HEK293T (cell line): Measurements from ENCODE around the gene STAB2.

Source experiments
- CTCF ChIA-PET: fragments of 350-600 bp; formaldehyde crosslinking; extraction: SDS; loops from one replicate; lab custom pipeline; 2021; ENCODE audit warnings: antibody characterized with exemption, inconsistent platforms; lab: Yijun Ruan, JAX
- POLR2A ChIA-PET: fragments of 350-600 bp; formaldehyde crosslinking; extraction: SDS; loops from one replicate; lab custom pipeline; 2020; ENCODE audit warnings: antibody characterized with exemption, inconsistent platforms; lab: Yijun Ruan, JAX
- DNase-seq: peaks from one replicate; pipeline ENCODE4 v3.0.0; 2012; ENCODE audit warnings: mixed read lengths; ENCODE audit errors: extremely low spot score
- ARNT ChIP-seq: fragments of 450-650 bp; IDR thresholded peaks from 2 replicates; pipeline ENCODE4 v1.6.1; 2017; ENCODE audit warnings: mild to moderate bottlenecking
- BHLHE40 ChIP-seq: fragments of 450-650 bp; IDR thresholded peaks from 2 replicates; pipeline ENCODE4 v1.6.1; 2016; ENCODE audit warnings: mild to moderate bottlenecking, moderate library complexity, borderline replicate concordance
- CTBP1 ChIP-seq: fragments of 450-650 bp; IDR thresholded peaks from 2 replicates; pipeline ENCODE4 v1.6.1; 2016; ENCODE audit warnings: borderline replicate concordance
- ELF4 ChIP-seq: fragments of 450-650 bp; IDR thresholded peaks from 2 replicates; pipeline ENCODE4 v1.6.1; 2017; ENCODE audit warnings: antibody characterized with exemption
- FOXA1 ChIP-seq: fragments of 450-650 bp; IDR thresholded peaks from 2 replicates; pipeline ENCODE4 v1.6.1; 2016; ENCODE audit warnings: mild to moderate bottlenecking
- FOXK2 ChIP-seq: fragments of 450-650 bp; IDR thresholded peaks from 2 replicates; pipeline ENCODE4 v1.6.1; 2016; ENCODE audit warnings: mild to moderate bottlenecking
- FOXM1 ChIP-seq: fragments of 450-650 bp; IDR thresholded peaks from 2 replicates; pipeline ENCODE4 v1.6.1; 2017; ENCODE audit warnings: mild to moderate bottlenecking, borderline replicate concordance
- HDGF ChIP-seq: fragments of 450-650 bp; IDR thresholded peaks from 2 replicates; pipeline ENCODE4 v1.6.1; 2017; ENCODE audit warnings: antibody characterized with exemption, borderline replicate concordance
- L3MBTL2 ChIP-seq: fragments of 450-650 bp; conservative IDR thresholded peaks from 2 replicates; pipeline ENCODE4 v1.6.1; 2016; ENCODE audit warnings: mild to moderate bottlenecking
- LEF1 ChIP-seq: fragments of 450-650 bp; IDR thresholded peaks from 2 replicates; pipeline ENCODE4 v1.6.1; 2017; ENCODE audit warnings: mild to moderate bottlenecking, borderline replicate concordance
- NFRKB ChIP-seq: fragments of 450-650 bp; IDR thresholded peaks from 2 replicates; pipeline ENCODE4 v1.6.1; 2016; ENCODE audit warnings: mild to moderate bottlenecking, moderate library complexity
- PKNOX1 ChIP-seq: fragments of 450-650 bp; IDR thresholded peaks from 2 replicates; pipeline ENCODE4 v1.6.1; 2016
- SP1 ChIP-seq: fragments of 450-650 bp; IDR thresholded peaks from 2 replicates; pipeline ENCODE4 v1.6.1; 2017
- SUZ12 ChIP-seq: fragments of 450-650 bp; IDR thresholded peaks from 2 replicates; pipeline ENCODE4 v1.6.1; 2016; ENCODE audit warnings: mild to moderate bottlenecking
- TARDBP ChIP-seq: fragments of 450-650 bp; IDR thresholded peaks from 2 replicates; pipeline ENCODE4 v1.6.1; 2016
- ZNF384 ChIP-seq: fragments of 450-650 bp; IDR thresholded peaks from 2 replicates; pipeline ENCODE4 v1.6.1; 2016

Gene STAB2

GRCh38 chr12:103586791-103587370 is at the start of gene STAB2:
Gene STAB2, plus strand, starts transcription at chr12:103587273. Its CDS starts 204 bp downstream, at chr12:103587477.
- POLR2A ChIA-PET: no interaction called here
- CTCF ChIA-PET: no interaction called here
- TF ChIP-seq SUZ12: no peak
- no peak for TF ChIP-seq ARNT
- no peak for TF ChIP-seq CTBP1
- no peak for TF ChIP-seq HDGF
- no peak for TF ChIP-seq PKNOX1
- TF ChIP-seq BHLHE40: no peak
- TF ChIP-seq ELF4: no peak
- no peak for TF ChIP-seq FOXM1
- no peak for TF ChIP-seq TARDBP
- TF ChIP-seq L3MBTL2: no peak
- TF ChIP-seq SP1: no peak
- no peak for TF ChIP-seq ZNF384
- TF ChIP-seq NFRKB: no peak
- no peak for TF ChIP-seq FOXK2
- DNase-seq: no peak

- ChIA-PET CTCF (no interaction called here), POLR2A (no interaction called here)
- TF ChIP-seq FOXM1: no peak
- TF ChIP-seq NFRKB: no peak
- no peak for TF ChIP-seq FOXK2
- TF ChIP-seq ZNF384: no peak
- TF ChIP-seq SP1: no peak
- no peak for DNase-seq
Measured at GRCh38 chr12:103538397-103538796, 48.7 kb upstream of the STAB2 start.

- POLR2A ChIA-PET: no interaction called here
- CTCF ChIA-PET: no interaction called here
- no peak for TF ChIP-seq LEF1
- no peak for TF ChIP-seq ZNF384
- TF ChIP-seq FOXM1: no peak
- TF ChIP-seq NFRKB: no peak
- no peak for TF ChIP-seq BHLHE40
- TF ChIP-seq HDGF: no peak
- no peak for TF ChIP-seq ARNT
- TF ChIP-seq FOXA1: no peak
- no peak for TF ChIP-seq CTBP1
- no peak for TF ChIP-seq PKNOX1
- no peak for TF ChIP-seq TARDBP
- TF ChIP-seq L3MBTL2: no peak
- no peak for TF ChIP-seq SP1
- TF ChIP-seq FOXK2: no peak
- no peak for TF ChIP-seq ELF4
- no peak for DNase-seq
Measured at GRCh38 chr12:103540319-103540718, 46.8 kb upstream of the STAB2 start.

- ChIA-PET CTCF (no interaction called here), POLR2A (no interaction called here)
- DNase-seq: no peak
- TF ChIP-seq FOXA1: no peak
- TF ChIP-seq CTBP1: no peak
- no peak for TF ChIP-seq ELF4
Measured at GRCh38 chr12:103542078-103542477, 45.0 kb upstream of the STAB2 start.

GRCh38 chr12:103546959-103547358 is 40.1 kb upstream of the STAB2 start:
- ChIA-PET POLR2A (no interaction called here), CTCF (interaction anchor here (0.8 to 2.3 kb wide), 2 partner anchors 598 to 664 kb away, joined by 4 to 19 read pairs; no protein-coding TSS in a partner anchor)

GRCh38 chr12:103547376-103547775 is 39.7 kb upstream of the STAB2 start:
- ChIA-PET CTCF (interaction anchor here (0.8 to 2.3 kb wide), 2 partner anchors 599 to 664 kb away, joined by 4 to 19 read pairs; no protein-coding TSS in a partner anchor), POLR2A (no interaction called here)
- TF ChIP-seq CTBP1 (no peak), TARDBP (no peak), FOXK2 (no peak), FOXM1 (no peak)
- DNase-seq: no peak

More at GRCh38 chr12:103546959-103547358, 40.1 kb upstream of the STAB2 start:
- TF ChIP-seq SUZ12: no peak
- TF ChIP-seq NFRKB: no peak
- DNase-seq: no peak

GRCh38 chr12:103547929-103548328 is 39.1 kb upstream of the STAB2 start:
- ChIA-PET CTCF (interaction anchor here (0.7 to 2.3 kb wide), 10 partner anchors 13 to 669 kb away, joined by 3 to 19 read pairs (median 4); no protein-coding TSS in a partner anchor), POLR2A (no interaction called here)
- DNase-seq: no peak
- TF ChIP-seq LEF1 (no peak), ELF4 (no peak), L3MBTL2 (no peak), SUZ12 (no peak), FOXA1 (no peak), ZNF384 (no peak)
